KBM-7 (cell line): ENCODE measurements around the gene SCGB1C2.
"Not testable (repeated sequence)": the region's sequence is repeated elsewhere in the genome, so short reads cannot be mapped to it uniquely, and the experiment has no call there.

Source experiments
- DNase-seq: peaks from one replicate; pipeline ENCODE4 v3.0.0-alpha.2; 2015
- in situ Hi-C: fragments of 300-500 bp; cut with MboI; formaldehyde crosslinking; loops from 2 replicates; pipeline ENCODE4 v1.14.3; 2020; ENCODE audit warnings: low sequenced_read_pairs, low pct_unique_long_range_greater_than_20kb, mixed read lengths

Gene SCGB1C2

DNA sequence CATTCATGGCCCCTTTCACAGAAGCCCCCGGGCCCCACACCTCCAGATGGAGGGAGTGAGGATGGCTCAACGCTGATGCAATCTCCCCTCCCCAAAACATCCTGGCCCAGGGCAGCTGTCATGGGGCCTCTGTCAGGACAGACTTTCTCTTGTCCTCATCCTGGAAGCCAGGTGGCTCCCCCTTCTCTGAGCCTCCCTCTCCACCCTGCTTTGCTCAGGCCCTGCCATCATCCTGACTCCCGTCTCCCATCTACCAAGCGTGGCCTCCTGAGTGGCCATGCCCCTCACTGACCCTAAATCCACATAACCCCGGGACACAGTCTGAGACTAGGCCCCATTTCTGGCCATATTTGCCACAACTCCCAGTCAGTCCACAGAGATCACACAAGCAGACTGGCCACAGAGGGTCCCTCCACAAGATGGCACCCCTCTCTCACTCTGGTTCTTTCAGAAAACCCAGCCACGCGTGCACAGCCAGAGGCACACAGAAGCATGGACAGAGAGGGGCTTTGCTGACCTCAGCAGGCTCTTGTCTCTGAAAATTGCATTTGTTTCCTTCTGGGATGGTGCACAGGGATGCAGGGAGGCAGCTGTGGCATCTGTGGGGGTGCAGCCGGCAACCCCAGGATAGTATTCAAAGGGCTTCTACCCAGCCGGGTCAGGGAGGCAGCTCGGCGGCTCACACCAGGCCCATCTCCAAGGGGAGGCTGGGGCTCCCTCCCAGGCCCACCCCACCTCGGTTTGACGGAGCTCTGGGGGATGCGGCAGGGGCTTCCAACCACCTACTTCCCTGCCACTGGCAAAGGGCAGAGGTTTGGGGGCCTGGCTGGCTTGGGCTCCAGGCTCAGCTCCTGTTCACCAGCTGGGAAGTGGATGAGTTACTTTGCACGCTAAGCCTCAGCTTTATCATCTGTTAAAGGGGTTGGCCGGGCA lies 27.2 kb downstream of the SCGB1C2 start:
- DNase-seq = peak; percentile 66
- in situ Hi-C loops = no loop called here

DNA sequence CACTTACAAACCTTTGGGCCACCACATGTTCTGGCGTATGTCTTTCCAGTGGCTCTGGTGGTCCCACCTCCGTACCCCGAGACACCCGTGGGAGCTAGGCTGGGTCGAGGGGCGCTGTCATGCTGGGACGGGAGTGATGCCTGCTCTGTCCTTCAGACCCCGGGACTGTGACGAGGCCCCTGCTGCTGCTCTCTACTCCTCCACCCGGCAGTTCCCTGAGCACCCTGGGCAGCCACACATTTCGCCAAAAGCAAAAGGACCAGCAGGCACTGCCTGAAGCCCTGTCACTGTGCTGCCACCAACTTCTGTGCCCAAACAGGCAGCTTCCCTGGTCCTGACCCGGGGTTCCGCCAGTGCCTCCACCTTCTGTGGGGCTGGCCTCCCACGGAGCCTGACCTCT lies 28.6 kb downstream of the SCGB1C2 start:
- no peak for DNase-seq
- in situ Hi-C loops = no loop called here

DNA sequence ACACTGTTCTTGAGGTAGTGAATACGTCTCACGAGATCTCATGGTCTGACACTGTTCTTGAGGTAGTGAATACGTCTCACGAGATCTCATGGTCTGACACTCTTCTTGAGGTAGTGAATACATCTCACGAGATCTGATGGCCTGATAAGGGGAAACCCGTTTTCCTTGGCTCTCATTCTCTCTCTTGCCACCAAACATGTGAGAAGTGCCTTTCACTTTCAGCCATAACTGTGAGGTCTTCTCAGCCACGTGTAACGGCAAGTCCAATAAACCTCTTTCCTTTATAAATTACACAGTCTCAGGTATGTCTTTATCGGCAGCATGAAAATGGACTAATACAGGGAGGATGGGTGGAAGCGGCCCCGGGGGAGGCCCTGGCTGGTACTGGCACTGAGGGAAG lies 31.2 kb downstream of the SCGB1C2 start:
- DNase-seq, in situ Hi-C loops: not testable (repeated sequence)

DNA sequence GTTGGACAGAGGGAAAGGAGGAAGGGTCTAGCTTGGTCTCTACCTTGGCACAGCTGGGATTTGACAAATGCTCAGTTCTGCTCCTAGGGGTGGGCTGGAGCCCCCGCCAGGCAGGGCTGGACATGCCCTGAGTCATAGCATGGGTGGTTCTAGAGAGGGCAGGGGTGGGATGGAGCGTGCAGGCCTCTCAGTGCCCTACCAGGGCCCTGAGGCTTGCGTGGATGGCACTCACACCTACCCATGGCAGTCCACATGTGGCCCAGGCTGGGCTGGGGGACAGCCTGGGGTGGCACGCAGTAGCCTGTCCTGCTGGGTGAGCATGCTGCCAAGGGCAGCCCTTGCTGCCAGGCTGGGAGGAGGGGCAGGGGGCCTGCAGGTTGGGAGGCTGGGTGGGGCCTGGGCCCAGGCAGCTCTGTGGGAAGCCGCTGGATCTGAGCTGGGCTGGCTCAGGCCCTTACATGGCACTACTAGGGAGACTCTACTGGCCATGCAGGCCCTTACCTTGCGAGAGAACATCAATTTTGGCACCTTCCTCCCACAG lies 32.8 kb downstream of the SCGB1C2 start:
- in situ Hi-C loops = no loop called here
- no peak for DNase-seq

DNA sequence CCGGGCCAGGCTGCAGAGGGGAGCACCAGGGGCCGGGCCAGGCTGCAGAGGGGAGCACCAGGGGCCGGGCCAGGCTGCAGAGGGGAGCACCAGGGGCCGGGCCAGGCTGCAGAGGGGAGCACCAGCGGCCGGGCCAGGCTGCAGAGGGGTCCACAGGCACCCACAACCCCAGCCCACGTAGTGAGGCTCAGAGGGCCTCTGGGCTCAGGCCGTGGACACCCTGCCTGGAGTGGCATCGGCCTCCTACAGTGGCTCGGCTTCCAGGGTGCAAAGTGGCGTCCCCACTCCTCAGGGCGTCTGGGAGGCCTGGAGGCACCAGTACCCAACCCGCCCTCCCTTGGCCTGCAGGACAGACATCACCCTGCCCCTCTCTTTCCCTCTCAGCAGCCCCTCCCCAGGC lies 34.5 kb downstream of the SCGB1C2 start:
- no peak for DNase-seq
- in situ Hi-C loops = no loop called here

DNA sequence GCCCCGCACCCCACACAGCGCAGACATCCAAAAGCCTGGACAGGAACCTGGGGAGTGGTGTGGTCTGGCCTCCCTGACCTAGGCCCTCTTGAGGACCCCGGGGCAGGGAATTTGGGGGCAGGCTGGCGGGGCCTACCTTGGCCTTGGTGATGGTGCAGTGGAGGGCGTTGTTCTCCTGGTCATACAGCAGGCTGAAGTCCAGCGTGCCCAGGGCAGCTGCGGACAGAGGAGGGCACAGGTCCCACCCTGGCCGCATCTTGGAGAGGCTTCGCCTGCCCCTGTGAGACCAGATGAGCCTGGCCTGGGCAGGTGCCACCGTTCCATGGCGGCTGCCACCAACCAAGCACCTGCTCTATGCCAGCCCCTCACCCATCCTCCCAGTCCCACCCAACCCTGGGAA lies 35.0 kb downstream of the SCGB1C2 start:
- in situ Hi-C loops = no loop called here
- DNase-seq = no peak

DNA sequence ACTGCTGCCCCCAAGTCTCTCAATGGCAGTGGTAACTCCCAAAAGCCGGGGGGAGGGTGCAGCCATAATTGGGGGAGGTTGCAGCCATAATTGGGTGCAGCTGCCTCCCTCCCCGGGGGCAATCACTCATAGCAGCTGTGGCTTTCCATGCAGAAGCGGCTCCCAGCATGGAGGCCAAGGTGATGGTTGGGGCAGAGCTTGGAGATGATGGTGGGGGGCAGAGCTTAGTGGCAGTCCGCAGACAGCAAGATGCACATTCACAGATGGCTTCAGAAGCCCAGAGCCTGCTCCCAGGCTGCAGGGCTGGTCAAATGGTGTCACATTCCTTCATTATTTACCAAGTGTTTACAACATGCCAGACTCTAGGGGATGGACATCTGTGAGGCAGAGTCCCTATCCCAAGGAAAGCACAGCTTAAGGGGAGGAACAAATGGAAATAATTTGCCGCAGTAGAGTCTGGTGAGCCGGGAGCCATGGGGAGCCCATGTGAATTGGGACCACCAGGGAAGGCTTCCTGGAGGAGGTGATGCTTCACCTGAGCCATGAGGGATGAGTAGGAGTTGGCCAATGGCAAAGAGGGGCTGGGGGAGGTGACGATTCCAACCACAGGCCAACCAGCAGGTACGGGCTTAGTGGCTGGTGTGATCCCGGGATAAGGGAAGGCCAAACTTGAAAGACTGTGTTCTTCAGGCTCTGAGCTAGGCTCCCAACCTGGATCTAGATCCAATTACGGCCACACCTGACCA lies 36.0 kb downstream of the SCGB1C2 start:
- in situ Hi-C loops = no loop called here
- no peak for DNase-seq

DNA sequence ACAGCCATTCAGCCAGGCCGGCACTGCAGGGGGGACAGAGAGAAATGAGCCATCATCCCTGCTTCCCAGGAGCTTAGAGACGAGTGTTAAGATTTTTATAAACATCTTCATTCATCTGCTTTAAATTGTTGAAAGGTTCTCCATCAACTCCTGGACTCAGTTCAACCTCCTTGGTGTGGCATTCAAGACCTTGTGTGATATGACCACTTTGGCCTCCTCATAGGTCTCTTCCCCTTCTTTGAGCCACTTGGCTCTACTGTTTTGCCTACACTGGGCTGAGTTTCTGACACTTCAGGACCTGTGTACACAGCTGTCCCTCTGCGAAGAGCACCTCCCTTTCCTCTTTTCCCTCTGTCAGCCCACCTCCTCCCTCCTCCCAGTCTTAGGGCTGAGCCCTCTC lies 39.8 kb downstream of the SCGB1C2 start:
- in situ Hi-C loops = no loop called here
- DNase-seq = no peak

DNA sequence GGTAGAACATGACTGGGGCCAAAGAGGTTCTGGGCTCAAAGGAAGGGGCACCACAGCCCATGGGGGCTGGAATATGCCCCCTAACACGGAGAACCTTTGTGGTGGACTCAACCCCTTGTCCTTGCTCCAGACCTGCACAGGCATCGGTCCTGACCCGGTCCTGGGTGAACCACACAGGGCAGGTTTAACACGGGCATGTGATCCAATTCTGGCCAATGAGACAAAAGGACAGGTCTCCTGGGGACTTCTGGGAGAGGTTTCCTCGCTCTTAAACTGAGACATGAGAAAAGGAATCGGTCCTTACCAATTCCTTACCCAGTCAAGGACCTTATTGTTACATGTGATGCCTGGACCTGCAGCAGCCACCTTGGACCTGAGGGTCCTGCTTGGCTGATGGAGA lies 40.4 kb downstream of the SCGB1C2 start:
- in situ Hi-C loops = no loop called here
- DNase-seq = no peak

DNA sequence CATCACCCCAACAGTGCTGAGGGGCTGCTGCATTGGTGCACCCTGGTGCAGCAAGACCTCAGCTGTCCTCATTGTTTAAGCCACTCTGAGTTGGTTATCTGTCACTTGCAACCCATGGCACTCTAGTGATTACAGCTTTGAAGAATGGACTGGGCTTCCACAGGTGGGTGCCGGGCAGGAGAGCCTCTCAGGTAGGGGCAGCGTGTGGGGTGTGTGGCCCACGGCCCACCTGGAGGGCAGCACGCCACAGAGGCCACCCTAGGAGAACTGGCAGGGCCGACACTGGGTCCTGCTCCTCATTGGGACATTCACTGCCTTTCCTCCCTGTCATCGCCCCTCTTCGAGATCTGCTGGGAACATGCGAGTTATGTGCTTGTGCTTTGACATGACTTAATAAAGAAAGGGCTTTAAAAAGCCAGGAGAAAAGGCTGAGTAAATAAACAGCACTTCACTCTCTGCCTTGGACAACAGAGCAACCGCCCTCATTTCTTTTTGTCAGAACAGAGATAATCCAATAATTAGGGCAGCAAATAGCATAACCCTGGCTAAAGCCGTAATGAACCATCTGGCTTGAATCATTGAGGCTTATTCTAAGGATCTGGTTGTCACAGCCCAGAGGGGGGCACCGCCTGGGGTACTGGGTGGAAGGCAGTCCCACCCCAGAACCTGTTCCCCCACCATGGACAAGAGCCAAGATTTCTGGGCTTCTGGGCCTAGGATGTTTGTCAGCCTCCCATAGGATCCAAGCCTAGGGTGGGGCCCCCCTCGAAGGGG lies 41.1 kb downstream of the SCGB1C2 start:
- DNase-seq = no peak
- in situ Hi-C loops = no loop called here

DNA sequence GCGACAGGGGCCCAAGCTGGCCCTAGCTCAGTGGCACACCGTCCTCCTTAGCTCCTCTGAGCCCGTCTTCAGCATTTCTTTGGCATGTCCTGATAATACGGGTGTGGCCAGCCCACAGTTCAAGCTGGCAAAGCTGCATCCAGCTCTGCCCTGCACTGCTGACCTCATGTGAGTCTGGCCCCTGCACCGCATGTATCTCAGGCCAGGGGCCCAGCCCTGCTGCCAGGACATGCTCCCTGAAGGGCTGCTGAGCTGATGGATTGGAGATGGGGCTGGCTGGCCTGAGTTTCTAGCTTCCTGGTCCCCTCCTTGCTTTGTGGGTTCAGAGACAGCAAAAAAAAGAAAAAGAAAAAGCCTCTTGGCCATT lies 41.7 kb downstream of the SCGB1C2 start:
- DNase-seq = no peak
- in situ Hi-C loops = no loop called here

DNA sequence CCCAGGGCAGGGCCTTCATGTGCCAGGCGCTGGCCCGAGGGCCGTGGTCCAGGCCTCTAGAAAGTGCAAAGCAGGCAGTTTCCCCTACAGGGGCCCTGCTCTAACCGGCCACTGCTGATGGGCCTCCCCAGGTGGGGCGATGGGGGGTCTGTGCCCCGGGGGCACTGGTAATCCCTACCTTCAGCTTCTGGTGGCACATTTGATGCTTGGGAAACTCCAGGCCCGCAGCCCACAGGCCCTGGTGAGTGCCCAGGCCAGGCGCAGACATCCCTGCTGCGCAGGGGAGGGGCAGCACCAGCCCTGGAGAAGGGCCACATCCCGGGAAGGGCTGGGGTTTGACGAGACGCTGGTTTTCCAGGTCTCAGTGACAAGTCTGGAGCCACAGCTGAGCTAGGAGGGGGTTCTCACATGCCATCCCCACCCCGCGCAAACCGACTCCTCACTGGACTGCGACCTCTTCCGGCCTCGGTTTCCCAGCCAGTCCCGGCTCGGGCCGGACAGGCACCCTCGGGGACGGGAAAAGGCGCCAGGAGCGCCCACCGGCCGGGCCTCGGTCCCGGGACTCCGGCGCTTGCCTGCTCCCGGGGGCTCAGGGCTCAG lies 42.5 kb downstream of the SCGB1C2 start:
- DNase-seq = no peak
- in situ Hi-C loops = no loop called here

DNA sequence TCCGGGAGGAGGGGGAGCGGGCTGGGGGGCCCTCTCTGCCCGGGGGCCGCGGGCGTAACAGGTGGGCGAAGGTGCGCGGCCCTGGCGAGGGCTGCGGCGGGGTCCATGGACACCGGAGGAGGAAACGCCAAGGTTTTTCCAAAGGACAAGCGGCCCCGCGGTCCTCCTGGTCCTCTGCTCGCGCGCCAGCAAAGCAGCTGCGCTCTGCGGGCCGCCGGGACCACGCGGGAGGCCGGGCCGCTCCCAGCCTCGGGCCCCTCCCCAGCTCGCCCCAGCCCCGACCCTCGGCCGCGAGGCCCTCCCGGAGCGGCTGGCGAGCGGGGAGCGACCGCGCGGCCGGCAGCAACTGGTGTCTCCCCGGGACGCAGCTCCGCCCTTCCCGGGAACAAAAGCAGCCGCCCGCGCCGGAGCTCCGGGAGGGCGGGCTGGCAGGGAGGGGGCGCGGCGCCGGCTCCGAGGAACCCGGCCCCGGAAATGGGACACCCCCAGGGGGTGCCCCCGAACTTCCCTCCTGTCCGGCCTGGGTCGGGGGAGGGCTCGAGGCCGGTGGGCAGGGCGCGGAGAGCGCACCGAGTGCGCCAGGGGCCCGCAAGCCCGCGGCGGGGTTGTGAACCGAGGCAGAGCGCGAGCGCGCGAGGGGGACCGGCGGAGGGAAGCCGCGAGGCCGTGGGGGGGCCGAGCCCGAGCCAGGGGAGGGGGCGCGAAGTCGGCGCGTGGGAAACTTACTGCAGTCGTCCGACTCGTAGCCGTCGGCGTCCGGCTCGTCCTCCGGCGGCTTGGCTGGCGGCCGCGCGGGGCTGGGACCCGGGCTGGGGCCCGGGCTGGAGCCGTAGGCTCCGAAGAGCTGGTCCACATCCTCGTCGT lies 43.2 kb downstream of the SCGB1C2 start:
- in situ Hi-C loops = no loop called here
- no peak for DNase-seq

DNA sequence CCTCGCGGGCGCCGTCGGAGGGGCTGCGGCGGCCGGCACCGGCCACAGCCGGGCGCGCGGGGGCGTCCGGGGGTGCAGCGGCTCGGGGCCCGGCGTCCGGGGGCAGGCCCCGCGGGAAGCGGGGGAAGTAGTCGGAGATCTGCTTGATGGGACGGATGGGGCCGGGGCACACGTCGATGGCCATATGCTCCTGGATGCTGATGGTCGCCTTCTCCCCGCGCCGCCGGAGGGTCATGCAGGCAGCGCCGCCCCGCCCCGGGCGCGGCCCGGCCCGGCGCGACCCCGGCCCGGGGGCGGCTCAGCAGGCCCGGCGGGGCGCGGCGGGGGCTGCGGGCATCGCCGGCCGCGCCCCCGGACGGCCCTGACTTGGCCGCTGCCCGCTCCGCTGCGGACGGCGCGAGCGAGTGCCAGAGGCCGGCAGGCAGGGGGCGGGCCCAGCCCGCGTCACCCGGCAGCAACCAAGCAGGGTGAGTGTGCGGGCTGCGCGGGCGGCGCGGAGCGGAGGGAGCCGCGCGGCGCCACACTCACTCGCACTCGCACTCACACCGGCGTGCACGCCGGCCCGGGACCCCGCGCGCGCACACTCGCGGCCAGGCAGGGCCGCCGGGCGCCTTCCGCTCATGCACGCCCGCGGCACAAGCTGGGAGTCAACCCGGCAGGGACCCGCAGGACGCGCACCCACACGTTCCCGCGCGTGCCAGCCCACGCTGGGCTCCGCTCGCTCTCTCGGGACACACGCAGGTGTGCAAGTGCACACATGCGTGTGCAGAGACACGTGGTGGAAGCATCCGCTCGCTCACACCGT lies 44.1 kb downstream of the SCGB1C2 start, which contains the start of gene DOC2B:
TSS of gene DOC2B (minus strand) at position 406 of the 805 bp plus-strand sequence. CDS start at position 235, 171 bp downstream.
- no peak for DNase-seq
- in situ Hi-C loops = no loop called here

DNA sequence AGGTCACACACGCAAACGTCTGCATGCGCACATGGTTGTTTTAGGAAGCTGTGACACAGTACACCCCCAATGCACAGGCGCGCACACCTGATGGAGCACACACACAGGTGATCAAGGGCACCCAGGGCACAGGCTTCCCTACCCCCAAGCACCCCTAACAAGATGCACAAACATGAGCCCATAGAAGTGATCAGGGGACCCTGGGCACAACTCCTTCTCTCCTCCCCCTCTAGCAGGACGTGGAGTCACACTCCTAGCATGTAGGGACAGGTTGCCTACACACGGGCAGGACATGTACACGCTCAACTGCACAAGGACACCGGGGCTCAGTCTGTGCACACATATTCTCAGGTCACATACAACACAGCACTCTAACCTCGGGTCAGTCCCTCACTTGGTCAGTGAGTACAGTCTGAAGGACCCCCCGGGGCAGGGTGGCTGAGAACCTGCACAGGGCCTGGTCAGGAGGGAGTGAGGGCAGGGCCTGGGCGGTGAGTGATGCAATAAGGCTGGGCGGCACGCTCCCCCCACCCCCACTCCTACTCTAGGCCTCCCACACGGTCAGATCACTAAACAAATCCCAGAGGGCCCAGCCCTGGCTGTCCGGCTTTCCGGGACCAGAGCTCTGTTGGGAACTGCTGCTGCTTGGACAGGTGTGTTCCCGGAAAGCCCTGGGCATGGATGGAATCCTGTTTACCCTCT lies 44.8 kb downstream of the SCGB1C2 start:
- no peak for DNase-seq
- in situ Hi-C loops = no loop called here

DNA sequence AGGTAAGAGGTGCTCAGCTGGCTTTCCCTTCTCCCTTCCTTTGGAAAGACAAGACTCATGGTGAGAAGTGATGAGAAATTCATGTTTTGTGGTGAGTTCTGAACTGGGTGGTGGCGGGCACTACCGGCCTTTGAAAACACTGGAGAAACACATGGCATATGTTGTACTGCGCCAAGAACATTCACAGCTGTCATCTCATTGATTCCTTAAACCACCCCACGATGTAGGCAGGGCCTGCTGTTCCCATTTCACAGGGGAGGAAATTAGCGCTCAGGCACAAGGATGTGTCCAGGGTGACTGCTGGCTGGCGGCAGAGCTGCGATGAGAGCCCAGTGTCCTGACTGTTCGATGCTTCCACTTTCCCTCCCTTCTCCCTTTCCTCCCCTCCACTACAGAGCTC lies 45.7 kb downstream of the SCGB1C2 start:
- DNase-seq = no peak
- in situ Hi-C loops = no loop called here
